ENCODE results near the gene CROCC2. TPM values are rescaled to one million over a fixed set of nuclear protein-coding genes. Genes with fewer than 3 reads are reported as not detected.

Gene CROCC2
- total RNA-seq, 4 donors from 2014 or later = 0.06 to 0.12 TPM; not detected in 2

DNA sequence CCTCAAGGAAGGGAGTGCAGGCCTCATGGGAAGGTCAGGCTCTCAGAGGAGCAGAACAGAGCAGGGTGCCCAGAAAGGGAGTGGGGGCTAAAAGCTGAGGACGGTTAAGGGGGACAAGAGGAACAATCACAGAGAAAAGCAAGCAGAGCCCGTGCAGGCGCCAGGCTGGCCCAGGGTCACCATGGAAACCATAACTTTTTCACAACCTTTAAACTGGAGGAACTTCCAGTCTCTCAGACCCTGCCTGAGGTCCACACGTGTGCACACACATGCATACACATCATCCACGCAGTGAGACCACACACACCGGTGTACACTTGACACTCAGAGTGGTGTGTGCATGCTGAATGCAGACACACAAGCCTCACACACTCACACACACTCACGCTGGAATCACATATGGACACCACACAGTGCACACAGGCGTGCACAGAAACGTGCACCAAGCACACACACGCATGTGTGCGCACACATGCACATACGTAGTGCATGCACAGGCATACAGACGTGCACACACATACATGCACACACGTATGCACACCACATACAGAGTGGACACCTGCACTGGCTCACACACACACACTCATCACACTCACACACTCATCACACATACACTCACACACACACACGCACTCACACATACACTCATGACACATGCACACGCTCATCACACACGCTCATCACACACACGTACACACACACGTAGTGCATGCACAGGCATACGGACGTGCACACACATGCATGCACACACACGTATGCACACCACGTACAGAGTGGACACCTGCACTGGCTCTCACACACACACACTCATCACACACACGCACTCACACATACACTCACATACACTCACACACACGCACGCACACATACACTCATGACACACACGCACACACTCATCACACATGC, 55.1 kb downstream of the CROCC2 start:
- ATAC-seq (ENCODE audit: low FRiP score) (no peak), DNase-seq (ENCODE audit: low spot score) (no peak)

GRCh38 chr2:240961910-240962299, 55.8 kb downstream of the CROCC2 start:
- ATAC-seq (ENCODE audit: low FRiP score) = no peak
- no peak for DNase-seq (ENCODE audit: low spot score)
- TF ChIP-seq CTCF (IDR thresholded peaks at IDR 0.05) = no peak

More for the DNA sequence above, 55.1 kb downstream of the CROCC2 start:
- no peak for TF ChIP-seq CTCF (IDR thresholded peaks at IDR 0.05)

DNA sequence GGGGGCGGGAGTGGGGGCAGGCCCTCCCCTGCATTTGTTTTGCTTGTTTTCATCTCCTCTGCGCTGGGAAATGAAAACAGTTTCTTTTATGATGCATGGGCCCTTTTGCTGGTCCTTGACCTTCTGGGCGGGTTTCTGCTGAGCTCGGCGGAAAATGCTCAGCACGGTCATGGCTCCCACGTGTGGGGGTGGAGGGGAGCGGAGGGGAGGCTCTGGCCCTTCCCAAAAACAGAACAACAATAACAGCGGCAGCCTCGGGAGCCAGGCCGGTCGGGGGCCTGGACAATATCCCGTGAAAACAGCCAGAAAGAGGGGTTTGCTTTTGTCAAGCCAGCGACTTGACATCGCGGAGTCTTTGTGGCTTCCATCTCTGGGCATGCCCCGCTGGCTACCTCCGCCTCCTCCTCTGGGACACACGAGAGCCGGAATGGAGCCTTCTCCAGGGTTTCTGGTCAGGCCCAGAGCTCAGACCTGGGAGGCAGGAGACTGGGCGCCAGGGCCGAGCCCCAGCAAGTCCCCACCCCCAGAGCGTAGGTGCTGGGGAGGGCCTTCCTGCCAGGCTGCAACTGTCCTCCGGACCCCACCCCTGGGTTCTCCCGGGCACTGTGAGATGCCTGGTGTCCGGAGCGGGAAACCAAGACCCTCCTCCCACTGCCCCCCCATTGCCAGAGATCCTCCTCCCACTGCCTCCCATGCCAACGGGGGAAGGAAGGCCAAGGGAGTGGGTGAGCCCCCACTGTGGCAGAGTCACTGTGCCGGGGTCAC, 56.3 kb downstream of the CROCC2 start:
- no peak for TF ChIP-seq CTCF (IDR thresholded peaks at IDR 0.05)
- ATAC-seq (ENCODE audit: low FRiP score) (no peak), DNase-seq (ENCODE audit: low spot score) (no peak)

- DNase-seq (ENCODE audit: low spot score) (no peak), ATAC-seq (ENCODE audit: low FRiP score) (no peak)
- no peak for TF ChIP-seq CTCF (IDR thresholded peaks at IDR 0.05)
These were observed 57.1 kb downstream of the CROCC2 start for GRCh38 chr2:240963065-240963867.

- no peak for DNase-seq (ENCODE audit: low spot score)
- no peak for TF ChIP-seq CTCF (IDR thresholded peaks at IDR 0.05)
- ATAC-seq (ENCODE audit: low FRiP score) = no peak
These were observed 58.0 kb downstream of the CROCC2 start for GRCh38 chr2:240963868-240964703.

- DNase-seq (ENCODE audit: low spot score) = no peak
- no peak for TF ChIP-seq CTCF (IDR thresholded peaks at IDR 0.05)
- ATAC-seq (ENCODE audit: low FRiP score) = no peak
These were observed 58.7 kb downstream of the CROCC2 start for GRCh38 chr2:240964704-240965295.

All from omental fat pad (tissue), 4 donors.